ENCODE results near the gene ZNF423.

DNA sequence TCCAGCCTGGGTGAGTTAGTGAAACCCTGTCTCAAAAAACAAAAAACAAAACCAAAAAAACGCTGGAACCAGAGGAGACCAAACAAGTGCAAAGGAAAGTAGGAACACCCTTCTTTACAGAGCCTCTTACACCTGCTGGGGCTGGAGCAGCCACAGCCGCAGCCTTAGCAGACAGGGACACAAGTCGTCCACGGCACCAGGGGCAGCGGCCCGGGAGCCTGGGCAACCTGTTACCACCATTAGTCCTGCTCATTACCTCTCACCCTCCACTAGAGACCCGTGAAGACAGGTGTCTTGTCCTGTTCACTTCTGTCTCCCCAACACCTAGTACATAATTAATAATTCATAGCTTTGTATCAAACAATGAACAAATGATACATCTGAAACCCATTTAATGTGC is 398.7 kb downstream of the ZNF423 start:
- TF ChIP-seq, protein P1, sequence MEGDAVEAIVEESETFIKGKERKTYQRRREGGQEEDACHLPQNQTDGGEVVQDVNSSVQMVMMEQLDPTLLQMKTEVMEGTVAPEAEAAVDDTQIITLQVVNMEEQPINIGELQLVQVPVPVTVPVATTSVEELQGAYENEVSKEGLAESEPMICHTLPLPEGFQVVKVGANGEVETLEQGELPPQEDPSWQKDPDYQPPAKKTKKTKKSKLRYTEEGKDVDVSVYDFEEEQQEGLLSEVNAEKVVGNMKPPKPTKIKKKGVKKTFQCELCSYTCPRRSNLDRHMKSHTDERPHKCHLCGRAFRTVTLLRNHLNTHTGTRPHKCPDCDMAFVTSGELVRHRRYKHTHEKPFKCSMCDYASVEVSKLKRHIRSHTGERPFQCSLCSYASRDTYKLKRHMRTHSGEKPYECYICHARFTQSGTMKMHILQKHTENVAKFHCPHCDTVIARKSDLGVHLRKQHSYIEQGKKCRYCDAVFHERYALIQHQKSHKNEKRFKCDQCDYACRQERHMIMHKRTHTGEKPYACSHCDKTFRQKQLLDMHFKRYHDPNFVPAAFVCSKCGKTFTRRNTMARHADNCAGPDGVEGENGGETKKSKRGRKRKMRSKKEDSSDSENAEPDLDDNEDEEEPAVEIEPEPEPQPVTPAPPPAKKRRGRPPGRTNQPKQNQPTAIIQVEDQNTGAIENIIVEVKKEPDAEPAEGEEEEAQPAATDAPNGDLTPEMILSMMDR (IDR thresholded peaks at IDR 0.05; ENCODE audit: insufficient read depth, low read depth, low read length): no peak
- no peak for TF ChIP-seq EZH2 (IDR thresholded peaks at IDR 0.05; ENCODE audit: insufficient read depth, low read length)

Measured in astrocyte (in vitro differentiated cells and primary cell).